HG03097 (cell line): ENCODE results near the gene NABP1.

Experiments used
- ATAC-seq: cut with Tn5 transposase; IDR thresholded peaks from one replicate; pipeline ENCODE4 v1.9.1; 2021; ENCODE audit not compliant: unreplicated experiment, low FRiP score

Gene NABP1

DNA sequence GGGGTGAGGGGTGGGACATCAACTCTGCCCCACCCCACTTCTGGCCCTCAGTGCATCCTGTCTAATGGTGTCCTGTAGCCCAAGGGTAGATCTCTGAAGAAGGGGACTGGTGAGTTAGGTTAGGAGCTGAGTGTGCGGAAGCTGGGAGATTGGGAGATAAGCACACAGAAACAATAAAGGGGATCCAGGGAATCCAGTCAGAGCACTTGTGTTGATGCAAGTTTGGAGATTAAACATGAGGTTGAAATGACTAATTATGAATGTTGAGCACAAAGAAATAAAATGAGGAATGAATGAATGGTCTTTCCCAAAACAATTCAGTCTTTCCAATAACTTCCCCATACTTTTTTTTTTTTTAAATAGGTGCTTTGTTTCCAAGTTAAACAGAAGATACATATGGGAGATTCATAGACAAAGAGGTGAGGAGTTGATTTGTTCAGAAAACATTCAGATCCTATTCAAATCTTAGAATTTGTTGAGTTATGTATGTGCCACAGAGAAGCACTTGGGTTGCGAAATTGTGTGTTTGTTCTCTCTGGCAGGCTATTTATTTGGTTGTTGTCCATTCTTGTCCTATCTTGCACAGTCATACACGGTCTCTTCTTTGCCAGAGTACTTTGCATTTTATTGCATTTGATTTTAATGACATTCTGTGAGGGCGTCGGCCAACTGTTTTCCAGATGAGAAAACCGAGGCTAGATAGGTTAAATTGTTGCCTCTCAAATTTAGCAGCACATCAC is 31.6 kb upstream of the NABP1 start:
- no peak for ATAC-seq

DNA sequence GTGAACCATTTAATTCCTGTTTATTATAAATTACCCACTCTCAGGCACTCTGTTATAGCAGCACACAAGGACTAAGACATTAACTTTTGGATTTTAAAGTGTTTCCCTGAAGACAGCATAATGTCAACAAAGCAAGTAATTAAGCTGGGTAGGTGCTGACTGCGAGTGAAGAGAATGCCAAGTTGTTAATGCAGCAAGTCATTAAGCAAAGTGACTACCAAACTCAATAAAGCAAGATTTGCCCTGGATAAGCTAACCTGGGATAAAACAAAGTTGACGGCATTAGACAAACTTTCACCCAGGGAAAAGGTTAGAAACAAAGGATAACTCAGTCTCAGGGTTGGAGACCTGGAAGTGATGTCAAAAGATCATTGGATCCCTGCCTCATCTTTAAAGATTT is 28.4 kb upstream of the NABP1 start:
- no peak for ATAC-seq

DNA sequence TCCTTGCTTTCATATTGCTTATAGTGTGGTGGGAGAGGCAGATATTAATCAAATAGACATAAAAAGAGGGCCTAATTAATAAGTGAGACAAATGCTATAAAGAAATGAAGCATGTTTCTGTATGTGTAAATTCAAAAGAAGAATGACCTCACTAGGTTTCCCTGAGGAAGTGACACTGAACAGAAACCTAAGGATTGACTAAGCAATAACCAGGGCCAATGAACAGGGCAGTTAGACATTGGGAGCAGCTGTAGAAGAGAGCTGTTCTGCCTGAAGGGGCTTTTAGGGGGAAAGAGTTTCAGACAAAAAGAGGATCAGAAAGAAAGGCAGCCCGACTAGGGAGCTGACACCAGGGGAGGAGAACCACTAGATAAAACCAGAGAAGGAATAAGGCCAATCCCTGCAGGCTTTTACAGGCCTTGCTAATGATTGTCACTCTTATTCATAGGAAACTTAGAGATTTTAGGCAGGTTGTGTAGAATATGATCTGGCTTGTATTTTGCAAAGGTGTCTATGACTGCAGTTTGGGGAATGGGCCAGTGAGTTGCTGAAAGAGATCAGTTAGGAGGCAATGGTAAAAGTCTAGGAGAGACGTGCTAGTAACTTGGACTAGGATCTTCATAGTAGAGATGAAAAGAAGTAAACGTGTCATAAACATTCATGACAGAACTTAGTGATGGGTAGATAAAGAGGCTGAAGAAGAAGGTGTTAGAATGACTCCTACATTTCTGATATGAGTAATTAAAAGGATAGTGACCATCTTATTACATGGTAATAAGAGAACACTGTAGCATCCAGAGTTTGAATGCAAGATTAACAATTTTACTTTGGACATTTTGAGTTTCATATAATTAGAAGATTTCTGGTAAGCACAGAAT is 26.8 kb upstream of the NABP1 start:
- ATAC-seq: peak; percentile 99

DNA sequence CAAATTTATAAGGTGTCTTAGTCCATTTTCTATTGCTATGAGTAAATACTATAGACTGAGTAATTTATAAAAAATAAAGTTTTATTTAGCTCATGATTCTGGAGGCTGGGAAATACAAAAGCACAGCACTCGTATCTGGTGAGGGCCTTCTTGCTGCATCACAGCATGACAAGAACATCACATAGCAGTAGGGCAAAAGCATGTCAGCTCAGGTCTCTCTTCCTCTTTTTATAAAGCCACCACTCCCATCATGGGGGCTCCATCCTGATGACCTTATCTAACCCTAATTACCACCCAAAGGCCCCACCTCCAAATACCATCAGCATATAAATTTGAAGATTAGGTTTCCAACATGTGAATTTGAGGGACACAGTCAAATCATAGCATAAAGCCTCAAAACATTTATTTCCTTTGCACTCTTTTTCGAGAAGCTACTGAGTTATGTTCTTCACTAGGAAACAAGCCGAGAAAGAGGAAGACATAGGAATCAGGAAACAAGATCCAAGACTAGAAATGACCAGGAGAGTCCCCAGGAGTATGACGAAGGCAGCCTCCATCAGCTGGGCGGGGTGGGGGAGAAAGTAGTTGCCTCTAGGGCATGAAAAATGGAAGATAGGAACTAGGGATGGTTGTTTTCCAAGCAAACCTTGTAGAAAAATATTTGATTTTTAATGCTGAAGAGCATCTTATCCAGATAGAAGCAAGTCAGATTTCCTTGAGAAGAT is 24.1 kb upstream of the NABP1 start:
- ATAC-seq: no peak

DNA sequence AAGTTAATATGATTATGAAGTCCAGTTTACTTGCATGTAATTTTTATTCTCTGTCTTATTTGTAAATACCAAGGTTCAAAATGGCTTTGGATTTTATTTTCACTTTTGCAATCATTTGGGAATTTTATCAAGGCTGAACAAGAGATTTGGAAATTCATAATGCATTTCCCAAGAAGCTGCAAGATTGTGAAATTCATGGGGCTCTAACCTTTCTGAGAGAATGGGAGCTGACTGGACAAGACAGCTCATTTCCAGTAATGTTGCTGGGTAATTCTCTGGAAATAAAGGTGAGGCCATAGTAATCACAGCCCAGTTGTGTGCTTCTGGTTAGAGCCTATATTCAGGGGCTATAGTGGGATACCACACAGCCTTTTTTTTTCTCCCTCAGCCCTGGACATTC is 21.5 kb upstream of the NABP1 start:
- no peak for ATAC-seq

DNA sequence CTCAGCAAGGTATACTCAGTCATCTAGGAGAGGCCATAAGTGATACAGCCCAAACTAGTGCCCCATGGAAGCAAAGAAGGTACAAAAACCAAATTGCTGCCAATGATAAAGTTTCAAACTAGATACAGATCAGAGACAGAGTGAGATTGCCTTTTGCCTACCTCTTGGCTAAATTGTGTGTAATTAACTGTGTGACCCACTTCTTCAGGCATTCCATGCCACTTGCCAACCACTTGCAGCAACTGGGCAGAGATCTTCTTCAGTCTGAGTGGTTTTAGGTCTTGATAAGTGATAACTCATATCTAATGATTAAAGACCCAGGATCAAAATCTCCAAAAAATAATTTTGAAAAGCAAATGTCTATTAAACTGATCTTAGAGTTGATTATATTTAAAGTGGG is 21.1 kb upstream of the NABP1 start:
- ATAC-seq: no peak

DNA sequence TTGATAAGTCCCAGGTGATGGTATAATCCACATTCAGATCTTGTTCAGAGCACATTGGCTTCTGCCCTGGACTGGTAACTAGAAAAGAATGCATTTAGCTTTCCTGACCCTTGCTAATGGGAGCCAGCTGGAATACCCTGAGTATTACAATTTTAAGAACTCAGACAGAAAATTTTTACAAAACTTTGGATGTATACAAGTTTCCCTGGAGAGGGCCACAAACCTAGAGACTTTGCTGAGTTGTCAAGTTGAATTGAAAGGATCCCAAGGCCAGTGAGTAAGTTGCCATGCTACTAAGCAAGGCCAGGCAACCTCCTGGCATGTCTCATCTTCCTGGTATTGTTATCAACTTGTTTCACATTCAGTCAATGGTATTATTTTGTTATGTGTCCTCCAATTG is 20.0 kb upstream of the NABP1 start:
- ATAC-seq: no peak

DNA sequence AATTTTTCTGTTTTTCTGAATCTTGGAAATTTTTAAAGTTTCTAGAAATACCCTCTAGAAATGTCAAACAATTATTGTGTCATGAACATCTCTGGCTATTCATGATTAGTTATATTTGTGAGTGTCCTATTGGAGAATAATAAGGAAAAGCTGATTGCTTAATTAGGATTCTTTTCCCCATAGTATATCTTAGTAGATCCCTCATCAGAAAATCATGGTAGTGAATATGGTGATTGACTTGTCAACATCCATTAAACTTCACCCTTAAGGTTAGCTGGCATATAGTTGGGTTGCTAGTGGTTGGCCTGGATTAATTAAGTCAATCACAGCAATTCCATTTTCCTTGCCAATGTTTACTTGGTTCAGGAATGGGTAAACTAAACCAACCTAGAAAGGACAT is 18.7 kb upstream of the NABP1 start:
- no peak for ATAC-seq

DNA sequence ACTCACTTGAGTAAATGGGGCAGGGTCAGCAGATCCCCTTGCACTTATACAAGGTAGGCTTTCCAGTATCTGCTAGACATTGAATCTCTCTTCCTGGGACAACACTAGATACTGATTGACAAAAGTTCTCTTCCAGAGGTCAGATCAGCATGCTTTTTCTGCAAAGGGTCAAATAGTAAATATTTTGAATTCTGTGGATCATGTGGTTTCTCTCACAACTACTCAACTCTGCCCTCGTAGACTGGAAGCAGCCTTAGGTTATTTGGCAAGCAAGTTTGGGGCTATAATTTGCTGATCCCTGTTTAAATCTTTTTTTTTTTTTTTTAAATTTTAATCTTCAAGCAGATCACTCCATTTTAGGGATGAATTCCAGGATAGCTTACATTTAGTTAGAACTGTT is 17.4 kb upstream of the NABP1 start:
- ATAC-seq: no peak

DNA sequence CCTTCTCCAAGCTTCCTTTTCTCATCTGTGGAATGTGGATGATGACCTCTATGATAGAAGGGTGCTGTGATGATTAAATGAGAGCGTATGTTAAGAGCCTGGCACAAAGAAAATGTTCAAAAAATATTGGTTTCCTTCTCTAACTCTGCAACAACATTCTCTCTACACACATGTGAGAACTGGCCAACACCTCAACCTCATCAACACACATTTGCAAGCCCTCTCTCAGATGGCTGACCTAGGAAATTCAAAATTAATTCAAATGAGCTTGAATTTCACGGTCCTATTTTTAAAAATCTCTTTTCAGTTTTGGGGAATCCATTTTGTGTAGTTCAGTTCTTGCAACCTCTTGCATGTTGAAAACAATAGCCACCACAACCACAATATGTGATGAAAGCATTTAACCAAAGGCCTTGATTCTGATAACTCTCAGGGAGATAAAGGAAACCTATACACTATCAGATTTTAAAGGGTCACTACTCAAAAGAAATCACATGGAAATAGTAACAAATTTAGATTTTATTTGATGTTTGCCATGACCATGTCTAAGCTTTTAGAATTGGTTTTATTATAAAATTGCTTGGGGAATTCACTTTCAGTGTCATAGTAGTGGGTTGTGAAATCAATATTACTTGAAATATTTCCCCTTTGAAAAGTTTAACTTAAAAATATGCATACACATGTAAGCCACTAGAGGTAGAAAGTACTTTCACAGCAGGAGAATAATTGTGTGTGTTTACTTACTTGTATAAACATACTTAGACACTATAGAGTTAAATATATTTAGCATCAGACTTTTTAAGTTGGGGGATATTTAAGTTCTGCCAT is 16.6 kb upstream of the NABP1 start:
- ATAC-seq: no peak

DNA sequence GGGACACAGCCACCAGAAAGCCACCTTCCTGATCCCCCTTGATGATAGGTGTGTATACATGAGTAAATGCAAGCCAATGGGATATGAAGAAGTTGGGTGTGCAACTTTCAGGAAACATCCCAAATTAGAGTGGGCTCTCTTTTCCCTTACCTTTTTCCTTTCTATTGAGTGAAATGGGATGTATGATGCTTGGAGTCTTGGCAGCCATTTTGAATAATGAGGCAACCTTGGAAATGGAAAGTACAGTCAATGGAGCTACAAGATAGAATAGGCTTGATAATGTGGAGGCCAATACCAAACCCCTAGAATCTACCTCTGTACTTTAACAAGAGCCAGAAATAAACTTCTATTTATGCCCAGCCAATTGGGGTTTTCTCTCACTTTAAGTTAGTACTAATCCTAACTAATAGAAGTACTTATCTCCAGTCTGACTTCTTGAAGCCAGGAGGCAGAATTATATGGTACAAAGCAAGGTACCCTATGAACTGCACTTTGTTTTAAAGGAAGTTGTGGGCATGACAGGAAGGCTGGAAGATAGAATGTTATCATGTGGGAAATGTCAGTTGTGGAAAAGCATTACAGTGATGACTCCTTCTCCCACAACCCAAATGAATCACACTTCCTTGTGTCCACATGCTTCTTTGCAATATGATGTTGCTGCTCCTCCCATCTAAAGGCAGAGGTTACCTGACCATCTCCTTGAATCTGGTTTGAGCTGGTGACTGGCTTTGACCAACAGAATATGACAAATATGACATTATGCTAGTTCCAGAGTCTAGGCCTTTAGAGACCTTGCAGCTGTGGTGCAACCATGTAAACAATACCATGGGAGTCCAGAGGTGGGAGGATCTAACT is 12.9 kb upstream of the NABP1 start:
- no peak for ATAC-seq

DNA sequence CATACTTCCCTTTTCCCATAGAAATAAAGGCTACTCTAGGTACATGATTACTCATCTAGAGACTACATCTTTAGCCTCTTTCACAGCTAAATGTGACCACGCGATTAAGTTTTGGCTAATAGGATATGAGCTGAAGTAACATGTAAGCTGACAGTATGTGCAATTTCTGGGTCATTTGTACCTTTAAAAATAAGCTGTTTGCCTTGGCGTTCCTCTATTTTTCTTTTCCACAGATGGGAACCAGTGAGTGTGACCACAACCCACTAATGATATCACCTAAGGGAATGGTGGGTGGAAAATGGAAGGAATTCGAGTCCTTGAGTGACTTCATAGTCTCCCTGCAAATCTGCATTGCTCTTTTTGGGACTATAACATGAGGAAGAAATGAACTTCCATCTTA is 11.7 kb upstream of the NABP1 start:
- no peak for ATAC-seq

DNA sequence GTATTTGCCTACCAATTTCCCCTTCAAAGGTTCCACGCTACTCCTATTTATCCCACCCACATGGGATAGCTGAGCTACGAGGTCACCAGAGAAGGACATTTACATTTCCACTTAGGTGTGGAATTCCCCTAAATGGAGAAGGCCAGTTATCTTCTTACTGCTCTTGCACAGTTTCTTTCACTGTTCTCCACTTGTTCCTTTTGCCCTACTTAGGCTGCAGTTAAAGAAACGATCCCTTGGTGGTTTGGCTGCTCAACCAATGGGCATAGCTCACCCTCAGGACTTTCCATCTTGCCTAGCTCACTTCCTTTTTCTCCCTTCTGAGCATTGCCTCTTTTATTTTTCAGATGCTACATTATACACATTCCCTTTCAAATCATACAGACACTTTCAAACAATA is 11.2 kb upstream of the NABP1 start:
- peak; percentile 79 for ATAC-seq

DNA sequence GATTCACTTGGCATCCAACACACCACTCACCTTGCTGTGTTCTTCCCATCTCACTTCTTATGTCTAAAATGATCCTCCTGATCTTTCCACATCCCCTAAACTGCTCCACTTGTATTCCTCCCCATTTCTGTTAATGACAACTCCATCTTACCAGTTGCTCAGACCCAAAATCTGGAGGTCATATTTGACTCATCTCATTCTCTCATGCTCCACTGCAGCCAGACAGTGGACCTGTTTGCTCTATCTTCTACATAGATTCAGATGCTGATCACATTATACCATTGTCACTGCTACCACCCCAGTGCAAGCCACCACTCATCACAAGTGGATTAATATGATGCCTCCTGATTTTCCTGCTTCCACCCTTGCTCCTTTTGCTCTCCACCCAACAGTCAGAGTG is 7.9 kb upstream of the NABP1 start:
- ATAC-seq: peak; percentile 57

DNA sequence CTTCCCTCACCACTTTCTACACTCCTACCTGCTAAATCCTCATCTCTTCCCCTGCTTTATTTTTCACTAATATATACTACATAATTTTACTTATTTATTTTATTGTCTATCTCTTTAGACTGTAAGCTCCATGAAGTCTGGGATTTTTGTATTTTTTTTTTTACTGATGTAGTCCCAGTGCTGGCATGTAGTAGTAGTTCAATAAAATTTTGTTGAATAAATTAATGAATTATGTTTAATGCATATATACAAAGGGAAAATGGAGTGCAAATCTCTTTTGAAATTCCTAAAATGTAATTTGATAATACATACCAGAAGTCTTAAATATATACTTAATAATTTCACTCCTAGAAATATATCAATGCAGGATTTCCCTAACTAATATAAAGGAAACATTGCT is 7.1 kb upstream of the NABP1 start:
- no peak for ATAC-seq

DNA sequence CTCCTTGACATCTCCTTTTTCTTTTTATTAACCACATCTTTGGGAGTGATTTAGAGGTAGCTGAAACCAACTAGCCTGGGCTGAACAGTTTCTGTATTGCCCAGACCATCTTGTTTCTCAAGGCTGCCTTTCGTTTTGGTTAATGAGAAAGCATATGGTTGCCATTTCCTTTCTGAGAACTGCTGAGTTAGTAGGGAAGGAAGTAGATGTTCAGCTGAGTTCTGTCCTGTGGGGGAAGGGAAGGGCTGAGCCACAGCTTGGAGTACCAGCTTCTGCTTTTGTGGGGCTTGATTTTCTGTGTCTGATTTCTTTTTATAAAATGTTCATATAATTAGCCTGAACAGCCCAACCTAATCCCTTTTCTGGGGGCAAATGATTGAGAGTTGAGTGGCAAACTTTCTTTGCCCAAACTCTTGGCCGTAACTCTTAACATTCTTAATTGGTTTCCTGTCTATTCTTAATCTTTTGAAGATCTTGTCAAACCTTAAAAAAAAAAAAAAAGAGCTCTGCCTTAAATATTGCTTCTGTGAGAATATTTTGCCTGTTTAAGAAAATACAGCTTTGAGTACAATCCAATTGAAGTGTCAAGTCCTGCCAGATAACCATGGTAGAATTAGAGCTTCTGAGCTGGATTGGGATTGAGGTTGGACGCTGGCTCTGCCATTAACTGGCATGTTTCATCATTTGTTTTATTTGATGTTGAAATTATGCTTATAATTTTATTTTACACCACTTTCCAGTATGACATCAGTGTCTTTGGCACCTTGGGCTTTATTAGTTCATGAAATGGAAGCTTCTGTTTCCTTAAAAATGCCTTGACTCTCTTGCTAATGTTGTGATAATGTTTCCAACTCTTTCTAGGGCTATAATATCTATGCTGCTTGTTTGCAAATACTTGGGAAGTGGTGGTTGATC is 1.9 kb upstream of the NABP1 start:
- peak; percentile 67 for ATAC-seq

DNA sequence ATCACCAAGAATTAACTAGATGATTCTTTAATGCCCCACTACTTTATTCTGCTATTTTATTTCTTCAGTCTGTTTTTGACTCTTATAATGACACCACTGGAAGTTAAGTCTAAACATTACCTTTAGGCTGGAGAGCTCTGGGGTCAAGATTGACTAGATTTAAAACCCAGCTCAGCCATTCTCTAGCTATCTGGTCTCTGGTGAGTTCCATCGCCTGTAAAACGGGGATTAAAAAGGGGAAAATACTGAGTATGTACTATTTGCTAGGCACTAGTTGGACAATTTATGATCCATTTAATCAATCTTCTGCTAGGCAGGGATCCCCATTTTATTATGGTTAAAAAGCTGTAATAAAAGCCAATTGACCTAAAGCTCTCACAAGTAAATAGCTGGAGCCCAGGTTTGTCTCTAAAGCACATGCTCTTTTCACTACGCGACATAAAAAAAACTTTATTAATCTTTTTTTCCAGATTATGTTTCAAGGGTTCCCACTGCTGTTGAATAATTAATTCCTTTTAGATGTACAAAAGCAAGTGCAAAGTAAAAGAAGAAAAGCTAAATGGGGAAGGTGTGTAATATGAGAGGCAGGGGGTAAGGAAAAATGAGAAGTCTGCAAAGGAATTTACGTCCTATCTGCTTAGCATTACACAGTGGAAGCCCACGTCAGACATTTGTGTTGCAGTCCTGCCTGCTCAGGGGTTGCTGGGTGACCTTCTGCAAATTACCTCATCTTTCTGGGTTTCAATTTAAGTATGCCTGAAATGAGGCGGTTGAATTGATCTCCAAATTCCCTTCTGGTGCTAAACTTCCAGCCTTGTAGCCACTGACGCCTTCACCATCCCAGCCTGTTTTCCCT is 918 bp upstream of the NABP1 start:
- ATAC-seq: peak; percentile 8
